Fibroblast of skin of left quadriceps (primary cell): ENCODE measurements around the gene ANKRD33B.
"Not testable (repeated sequence)": the region's sequence is repeated elsewhere in the genome, so short reads cannot be mapped to it uniquely, and the experiment has no call there.

Experiments
- DNase-seq, 2 experiments: peaks; one replicate each; pipeline ENCODE4 v3.0.0-alpha.2; 2013; ENCODE audit warnings: low read depth in 2 of 2

Gene ANKRD33B

DNA sequence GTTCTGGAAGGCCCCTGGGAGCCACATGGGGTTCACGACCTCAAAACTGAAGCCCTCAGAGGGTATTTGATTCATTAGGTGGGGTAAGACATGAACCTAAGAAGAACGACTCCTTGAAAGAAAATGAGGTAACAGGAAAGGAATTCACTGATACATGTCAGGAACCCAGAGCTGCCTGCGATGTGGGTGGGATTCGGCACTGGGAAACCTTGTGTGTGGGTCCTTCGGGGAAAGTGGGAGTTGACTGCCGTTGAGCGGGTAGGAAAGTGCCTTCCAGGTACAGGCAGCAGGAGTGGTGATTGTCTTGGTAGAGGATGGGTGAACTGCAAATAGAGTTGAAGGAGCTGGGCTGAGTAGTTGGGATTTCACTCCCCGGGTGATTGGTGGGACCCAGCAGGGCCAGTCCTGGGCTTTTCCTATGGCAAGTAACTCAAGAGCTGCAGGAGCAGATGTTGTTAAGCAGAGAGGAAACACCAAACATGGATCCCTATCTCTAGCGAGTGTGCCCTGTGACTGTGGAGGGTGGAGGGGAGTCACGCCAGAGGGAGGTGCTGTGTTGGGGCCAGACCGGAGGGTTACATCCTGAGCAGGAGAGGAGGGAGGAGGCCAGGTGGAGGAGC lies 30.8 kb downstream of the ANKRD33B start:
- no peak for DNase-seq

GRCh38 chr5:10595293-10595671 lies 31.4 kb downstream of the ANKRD33B start:
- no peak for DNase-seq

GRCh38 chr5:10595672-10596309 lies 31.9 kb downstream of the ANKRD33B start:
- peak; percentile 70 to 71 for DNase-seq

GRCh38 chr5:10596310-10596703 lies 32.4 kb downstream of the ANKRD33B start:
- DNase-seq: no peak

GRCh38 chr5:10596886-10597451 lies 33.1 kb downstream of the ANKRD33B start:
- no peak for DNase-seq

GRCh38 chr5:10599113-10599512 lies 35.2 kb downstream of the ANKRD33B start:
- DNase-seq: no peak

- DNase-seq: peak in 1 of 2 experiments; percentile 31
Measured at GRCh38 chr5:10599862-10600284, 36.0 kb downstream of the ANKRD33B start.

DNA sequence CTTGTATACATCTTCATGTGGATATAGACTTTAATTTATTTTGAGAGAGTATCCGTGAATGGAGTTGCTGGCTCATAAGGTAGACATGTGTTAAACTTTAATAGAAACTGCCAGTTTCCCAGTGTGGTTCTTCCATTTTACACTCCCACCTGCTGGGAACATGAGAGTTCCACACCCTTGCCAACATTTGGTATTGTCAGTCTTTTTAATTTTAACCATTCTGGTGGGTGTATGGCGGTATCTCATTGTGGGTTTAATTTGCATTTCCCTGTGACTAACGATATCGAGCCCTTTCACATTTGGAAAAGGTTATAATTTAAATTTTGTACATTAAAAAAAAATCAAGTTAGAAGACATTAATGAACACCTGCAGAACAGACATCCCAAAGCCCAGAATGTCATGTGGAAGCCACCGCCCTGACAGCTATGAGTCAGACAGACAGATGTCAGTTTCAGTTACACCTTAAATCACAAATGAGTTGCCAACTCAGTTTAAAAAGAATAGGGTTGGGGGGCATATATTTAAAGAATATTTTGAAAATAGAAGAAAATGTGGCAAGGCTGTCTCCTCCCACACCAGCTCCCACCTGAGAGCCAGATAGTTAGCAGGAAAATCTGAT lies 36.9 kb downstream of the ANKRD33B start:
- DNase-seq: no peak

DNA sequence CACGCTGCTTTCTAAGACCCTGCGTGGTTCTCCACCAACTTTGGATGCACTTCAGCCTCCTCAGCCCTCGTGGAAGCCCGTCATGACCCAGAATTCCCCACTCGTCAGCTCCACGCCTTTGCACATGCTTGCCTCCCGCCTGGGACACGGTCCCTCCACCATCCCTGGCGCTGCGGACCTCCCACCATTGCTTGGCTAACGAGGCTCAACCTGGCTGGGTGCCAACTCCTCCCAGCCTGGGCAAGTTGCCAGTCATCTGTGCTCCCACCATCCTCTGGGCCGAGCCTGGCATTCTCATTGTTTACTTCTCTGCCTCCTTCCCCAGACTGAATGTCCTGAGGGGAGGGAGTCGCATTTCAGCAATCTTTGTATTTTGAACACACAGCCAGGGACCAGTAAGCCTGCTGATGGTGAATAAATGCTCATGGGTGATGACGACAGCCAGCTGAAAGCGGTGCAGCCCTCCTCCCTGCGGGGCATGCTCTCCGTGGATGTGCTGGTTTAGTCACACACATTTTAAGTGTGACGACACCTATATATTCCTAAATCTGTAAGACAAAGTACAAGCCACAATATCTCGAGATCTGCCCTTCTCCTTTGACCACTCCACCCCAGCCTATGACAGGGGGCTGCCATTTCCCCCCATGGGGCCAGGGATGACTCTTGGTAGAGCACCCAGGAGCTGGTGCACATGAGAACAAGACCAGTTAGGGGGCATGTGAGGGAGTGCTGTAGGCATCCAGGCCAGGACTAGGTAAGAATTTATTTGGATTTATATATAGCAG lies 37.6 kb downstream of the ANKRD33B start:
- DNase-seq: peak; percentile 61 to 62

DNA sequence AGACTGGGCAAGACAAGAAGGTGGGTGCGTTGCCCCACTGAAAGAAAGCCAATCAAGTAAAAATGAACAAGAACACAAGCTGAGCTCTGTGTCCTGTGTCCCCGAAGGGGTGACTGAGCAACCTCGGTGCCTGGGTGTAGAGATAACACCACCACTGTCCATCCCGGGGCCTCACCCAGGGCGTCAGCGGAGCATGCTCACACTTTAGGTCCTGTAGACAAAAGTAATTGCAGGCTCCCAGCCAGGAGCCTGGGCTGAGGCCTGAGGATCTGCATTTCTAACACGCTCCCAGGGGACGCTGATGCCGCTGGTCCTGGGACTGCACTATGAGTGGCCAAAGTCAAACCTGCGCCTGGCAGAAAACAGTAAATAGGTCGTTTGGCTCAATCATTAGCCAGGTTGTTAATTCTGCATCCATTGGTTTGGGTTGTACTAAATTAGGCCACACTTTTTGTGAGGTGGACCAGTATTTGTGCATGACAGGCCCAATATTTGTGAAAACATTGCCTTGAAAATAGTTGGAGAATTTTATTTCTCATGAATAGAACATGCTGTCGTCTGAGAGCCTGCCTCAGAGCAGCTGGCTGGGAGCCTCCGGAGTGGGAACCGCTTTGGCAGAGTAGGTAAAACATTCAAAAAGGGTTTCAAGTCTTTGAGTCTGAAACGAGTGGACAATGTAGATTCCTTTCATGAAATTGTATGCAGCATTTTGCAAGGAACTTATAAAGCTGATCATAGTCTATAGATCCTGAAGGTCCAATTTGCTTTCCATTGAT lies 38.3 kb downstream of the ANKRD33B start:
- DNase-seq: no peak

GRCh38 chr5:10604975-10605374 lies 41.1 kb downstream of the ANKRD33B start:
- no peak for DNase-seq

- DNase-seq: not testable (repeated sequence)
Measured at GRCh38 chr5:10606632-10607022, 42.8 kb downstream of the ANKRD33B start.

DNA sequence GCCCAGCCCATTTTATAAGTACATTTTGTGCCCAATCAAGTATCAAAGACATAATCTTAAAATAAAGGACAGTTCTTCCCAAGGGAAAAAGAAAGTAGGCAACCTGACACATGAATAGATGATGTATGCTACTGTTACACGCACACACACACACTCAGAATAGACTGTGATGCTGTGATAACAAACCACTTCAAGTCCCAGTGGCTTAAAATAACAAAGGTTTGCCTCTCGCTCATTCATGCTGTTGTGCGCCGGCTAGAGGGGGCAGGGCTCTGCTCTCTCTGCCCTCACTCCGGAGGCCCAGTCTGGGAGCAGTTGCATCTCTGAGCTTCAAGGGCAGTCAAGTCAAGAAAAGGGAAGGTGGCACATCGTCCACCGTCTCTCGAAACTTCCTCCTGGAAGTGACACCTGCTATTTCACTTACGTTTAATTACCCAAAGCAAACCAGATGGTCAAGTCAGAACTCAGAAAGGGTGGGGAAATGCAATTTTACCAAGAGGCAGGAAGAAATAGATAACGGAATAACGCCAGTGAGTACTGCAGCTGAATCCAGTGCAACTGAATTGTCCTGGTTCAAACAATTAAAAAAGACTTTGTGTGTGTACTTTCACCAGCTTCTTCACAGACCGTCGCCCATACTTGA lies 43.3 kb downstream of the ANKRD33B start:
- no peak for DNase-seq

DNA sequence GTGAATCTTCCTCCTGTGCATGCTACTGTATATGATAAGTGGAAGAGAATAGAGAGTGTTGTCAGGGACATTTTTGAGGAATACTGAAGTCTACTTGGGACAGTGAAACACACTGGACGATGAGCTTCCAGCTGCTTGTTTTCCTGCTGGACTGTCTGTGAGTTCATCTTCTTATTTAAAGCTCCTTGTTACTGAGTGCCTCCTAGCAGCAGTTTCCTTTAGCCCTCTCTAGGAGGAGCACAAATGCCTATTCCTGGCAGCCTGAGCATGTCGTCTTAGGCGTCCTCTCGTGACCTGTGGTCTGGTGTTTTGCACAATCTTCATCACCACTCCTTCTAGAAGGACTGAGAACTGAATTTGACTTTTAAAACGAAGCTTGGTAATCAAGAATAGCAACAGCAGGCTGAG lies 43.8 kb downstream of the ANKRD33B start:
- DNase-seq: no peak

DNA sequence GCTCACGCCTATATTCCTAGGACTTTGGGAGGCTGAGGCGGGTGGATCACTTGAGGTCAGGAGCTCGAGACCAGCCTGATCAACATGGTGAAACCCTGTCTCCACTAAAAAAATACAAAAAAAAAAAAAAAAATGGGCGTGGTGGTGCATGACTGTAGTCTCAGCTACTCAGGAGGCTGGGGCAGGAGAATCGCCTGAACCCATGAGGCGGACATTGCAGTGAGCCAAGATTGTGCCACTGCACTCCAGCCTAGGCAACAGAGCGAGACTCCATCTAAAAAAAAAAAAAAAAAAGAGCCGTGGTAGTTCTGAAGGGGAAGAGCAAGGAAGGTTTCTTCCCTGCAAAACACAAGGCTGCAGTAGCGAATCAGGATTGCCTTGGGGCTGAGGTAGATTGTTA lies 44.2 kb downstream of the ANKRD33B start:
- not testable (repeated sequence) for DNase-seq

DNA sequence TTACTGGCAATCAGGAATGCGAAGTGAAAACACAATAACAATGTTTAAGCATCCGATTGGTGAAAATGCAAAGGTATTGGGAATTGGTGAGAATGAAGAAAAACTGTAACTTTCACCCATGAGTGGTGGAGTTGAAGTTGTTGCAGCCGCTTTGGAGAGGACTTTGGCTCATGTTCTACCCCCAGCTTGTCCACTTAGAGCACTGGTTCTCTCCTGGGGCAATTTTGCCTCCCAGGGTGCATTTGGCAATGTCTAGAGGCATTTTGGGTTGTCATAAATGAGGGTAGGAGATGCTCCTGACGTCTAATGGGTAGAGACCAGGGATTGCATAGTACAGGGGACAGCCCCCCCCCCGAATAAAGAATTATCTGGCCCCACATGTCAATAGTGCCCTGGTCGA lies 46.2 kb downstream of the ANKRD33B start:
- DNase-seq: no peak

DNA sequence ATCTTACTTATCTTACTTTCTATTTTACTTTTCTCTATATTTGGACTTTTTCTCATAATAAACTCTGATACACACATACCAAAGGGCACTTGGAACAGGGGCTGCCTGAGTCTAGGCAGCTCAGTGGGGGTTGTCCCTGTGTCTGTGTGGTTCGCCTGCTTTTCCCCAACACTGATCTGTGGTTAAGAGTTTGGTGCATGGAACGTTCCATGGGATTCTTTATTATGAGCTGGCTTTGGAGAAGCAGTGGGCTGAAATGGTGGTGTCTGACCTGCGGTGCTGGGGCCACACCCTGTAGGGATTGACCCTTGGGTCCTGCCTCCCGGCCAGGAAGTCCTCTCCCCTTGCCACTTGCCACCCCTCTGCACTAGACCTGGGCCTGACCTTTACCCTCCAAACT lies 47.4 kb downstream of the ANKRD33B start:
- no peak for DNase-seq

DNA sequence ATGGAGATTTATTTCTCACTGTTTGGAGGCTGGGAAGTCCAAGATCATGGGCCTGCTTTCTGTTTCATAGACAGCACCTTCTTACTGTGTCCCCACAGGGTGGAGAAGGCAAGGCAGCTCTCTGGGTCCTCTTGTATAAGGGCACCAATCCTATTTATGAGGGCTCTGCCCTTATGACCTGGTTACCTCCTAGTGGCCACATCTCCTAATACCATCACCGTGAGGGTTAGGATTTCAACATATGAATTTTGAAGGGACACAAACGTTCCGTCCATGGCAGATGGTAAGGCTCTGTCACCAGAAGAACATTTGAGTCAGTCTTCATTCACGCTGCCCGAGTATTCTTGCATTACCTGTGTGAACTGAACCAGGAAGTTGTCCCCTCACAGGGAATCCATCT lies 48.4 kb downstream of the ANKRD33B start:
- DNase-seq: no peak

GRCh38 chr5:10615693-10616092 lies 51.8 kb downstream of the ANKRD33B start:
- DNase-seq: no peak

DNA sequence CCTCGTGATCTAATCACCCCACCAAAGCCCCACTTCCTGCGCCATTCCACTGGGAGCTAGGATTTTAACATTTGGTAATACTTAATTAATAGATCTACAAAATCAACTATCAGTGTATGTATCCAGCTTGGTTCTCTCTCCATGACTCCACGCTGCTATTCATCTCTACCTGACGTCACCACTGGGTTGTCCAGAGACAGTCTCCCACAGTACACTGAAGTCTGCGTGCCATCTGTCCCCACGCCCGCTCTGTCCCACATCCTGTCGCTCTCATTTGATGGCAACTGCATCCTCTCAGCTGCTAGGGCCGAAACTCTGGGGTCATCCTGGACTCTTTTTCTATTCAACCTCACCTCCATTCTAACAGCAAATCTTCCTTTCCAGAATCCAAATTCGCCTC lies 53.2 kb downstream of the ANKRD33B start:
- DNase-seq: no peak

DNA sequence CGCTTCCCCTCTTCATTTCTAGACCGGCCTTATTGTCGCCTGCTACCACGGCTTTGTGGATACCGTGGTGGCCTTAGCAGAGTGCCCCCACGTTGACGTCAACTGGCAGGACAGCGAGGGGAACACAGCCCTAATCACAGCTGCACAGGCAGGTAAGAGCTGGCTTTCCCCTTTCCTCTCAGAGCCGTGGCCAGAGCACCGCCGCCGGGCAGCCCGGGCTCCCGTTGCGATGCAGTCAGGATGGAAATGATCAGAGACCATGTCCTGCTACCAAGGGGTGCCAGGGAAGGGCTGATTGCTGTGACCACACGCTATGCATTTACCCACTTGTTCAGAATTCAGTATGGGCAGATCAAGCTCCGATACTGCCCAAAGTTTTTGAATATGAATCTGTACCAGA lies 54.4 kb downstream of the ANKRD33B start:
- no peak for DNase-seq
